GM19455 (cell line): Measurements from ENCODE around the gene HNRNPUL1.
A peak's percentile ranks its signal among the peaks of the same experiment; 100 is the strongest.

Experiments used
- ATAC-seq: cut with Tn5 transposase; IDR thresholded peaks from one replicate; pipeline ENCODE4 v1.9.1; 2021; ENCODE audit not compliant: unreplicated experiment

Gene HNRNPUL1

GRCh38 chr19:41307090-41307875 is 43.1 kb downstream of the HNRNPUL1 start:
- no peak for ATAC-seq

GRCh38 chr19:41307954-41308449 is 43.8 kb downstream of the HNRNPUL1 start:
- ATAC-seq = no peak

GRCh38 chr19:41308450-41309179 is 44.4 kb downstream of the HNRNPUL1 start:
- peak; percentile 50 for ATAC-seq

GRCh38 chr19:41309180-41310032 is 45.2 kb downstream of the HNRNPUL1 start:
- no peak for ATAC-seq

GRCh38 chr19:41310033-41310831 is 46.1 kb downstream of the HNRNPUL1 start, which contains the start of gene CCDC97:
Gene CCDC97, plus strand, starts transcription at chr19:41310172. Its CDS starts 139 bp downstream, at chr19:41310311.
- peak; percentile 64 for ATAC-seq

GRCh38 chr19:41311072-41311471 is 46.9 kb downstream of the HNRNPUL1 start:
- ATAC-seq = no peak

GRCh38 chr19:41311613-41312012 is 47.4 kb downstream of the HNRNPUL1 start:
- no peak for ATAC-seq

GRCh38 chr19:41316306-41316920 is 52.2 kb downstream of the HNRNPUL1 start:
- no peak for ATAC-seq

GRCh38 chr19:41318696-41319499 is 54.7 kb downstream of the HNRNPUL1 start:
- no peak for ATAC-seq

- no peak for ATAC-seq
Measured at GRCh38 chr19:41319500-41320184, 55.5 kb downstream of the HNRNPUL1 start.

- ATAC-seq = no peak
Measured at GRCh38 chr19:41320185-41320518, 56.0 kb downstream of the HNRNPUL1 start.

GRCh38 chr19:41320568-41320967 is 56.4 kb downstream of the HNRNPUL1 start:
- ATAC-seq = no peak

GRCh38 chr19:41321204-41321599 is 57.0 kb downstream of the HNRNPUL1 start:
- ATAC-seq = no peak

GRCh38 chr19:41321600-41322270 is 57.6 kb downstream of the HNRNPUL1 start:
- ATAC-seq = no peak

GRCh38 chr19:41322451-41322850 is 58.3 kb downstream of the HNRNPUL1 start:
- no peak for ATAC-seq

- ATAC-seq = no peak
Measured at GRCh38 chr19:41323023-41323422, 58.9 kb downstream of the HNRNPUL1 start.

- no peak for ATAC-seq
Measured at GRCh38 chr19:41323430-41324125, 59.4 kb downstream of the HNRNPUL1 start.
